NCI-H1694 treated with DMSO at 0.1 percent for 48 hours (cell line): ENCODE measurements around the gene PIAS1.
"Not testable (repeated sequence)": the region's sequence is repeated elsewhere in the genome, so short reads cannot be mapped to it uniquely, and the experiment has no call there.

Experiments used
- DNase-seq: peaks from one replicate; lab custom pipeline; 2025; lab: John Stamatoyannopoulos, UW

PIAS1 gene

DNA sequence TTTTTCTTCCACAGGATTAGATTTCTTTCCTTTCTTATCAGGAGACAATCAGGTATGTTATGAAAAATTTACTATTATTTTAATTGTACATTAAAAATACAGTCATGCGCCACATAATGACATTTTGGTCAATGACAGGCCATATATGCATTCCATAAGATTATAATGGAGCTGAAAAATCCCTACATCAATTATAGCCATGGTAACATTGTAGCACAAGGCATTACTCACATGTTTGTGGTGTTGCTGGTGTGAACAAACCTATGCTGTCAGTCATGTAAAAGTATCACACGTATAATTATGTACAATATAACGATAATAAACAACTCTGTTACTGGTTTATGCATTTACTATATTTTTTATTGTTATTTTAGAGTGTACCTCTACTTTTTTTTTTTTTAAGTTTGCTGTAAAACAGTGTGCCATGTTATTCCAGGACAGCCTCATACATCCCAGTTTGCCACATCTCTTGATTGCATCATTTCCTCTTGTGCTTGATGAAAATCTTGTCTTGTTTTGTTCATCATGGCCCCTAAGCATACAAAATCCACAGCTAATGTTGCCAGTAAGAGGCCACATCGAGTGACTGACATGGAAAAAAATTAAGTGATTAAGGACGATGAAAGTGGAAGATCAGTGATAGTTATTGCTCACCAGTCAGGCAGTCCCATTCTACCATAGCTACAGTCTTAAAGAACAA is 129.7 kb downstream of the PIAS1 start:
- DNase-seq, result no peak

GRCh38 chr15:68184616-68185480 is 130.7 kb downstream of the PIAS1 start:
- DNase-seq, result no peak

GRCh38 chr15:68186671-68187397 is 132.7 kb downstream of the PIAS1 start:
- DNase-seq, result no peak

GRCh38 chr15:68187559-68187958 is 133.4 kb downstream of the PIAS1 start:
- peak; percentile 65 for DNase-seq

DNA sequence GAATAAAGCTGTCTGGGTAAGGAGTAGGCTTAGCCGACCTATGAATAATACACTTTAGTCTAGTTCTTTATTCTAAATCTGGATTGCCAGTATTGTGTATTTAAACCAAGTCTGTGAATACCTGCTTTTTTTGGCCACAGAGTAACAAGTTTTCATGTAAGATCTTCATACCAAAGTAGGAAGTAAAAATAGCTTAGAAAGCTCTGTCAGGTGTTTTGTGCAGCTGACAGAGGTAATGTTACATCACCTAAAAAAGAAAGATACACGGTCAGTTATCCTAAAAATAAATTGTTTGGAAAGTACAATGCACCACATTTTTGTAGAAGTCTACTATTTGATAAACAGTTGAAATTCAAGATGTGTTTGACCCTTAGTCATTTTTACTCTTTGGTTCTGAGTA is 134.5 kb downstream of the PIAS1 start:
- DNase-seq, result no peak

GRCh38 chr15:68190048-68190447 is 135.9 kb downstream of the PIAS1 start:
- no peak for DNase-seq

- DNase-seq, result no peak
Measured at GRCh38 chr15:68191555-68191954, 137.4 kb downstream of the PIAS1 start.

- DNase-seq, result no peak
Measured at GRCh38 chr15:68192117-68192516, 138.0 kb downstream of the PIAS1 start.

DNA sequence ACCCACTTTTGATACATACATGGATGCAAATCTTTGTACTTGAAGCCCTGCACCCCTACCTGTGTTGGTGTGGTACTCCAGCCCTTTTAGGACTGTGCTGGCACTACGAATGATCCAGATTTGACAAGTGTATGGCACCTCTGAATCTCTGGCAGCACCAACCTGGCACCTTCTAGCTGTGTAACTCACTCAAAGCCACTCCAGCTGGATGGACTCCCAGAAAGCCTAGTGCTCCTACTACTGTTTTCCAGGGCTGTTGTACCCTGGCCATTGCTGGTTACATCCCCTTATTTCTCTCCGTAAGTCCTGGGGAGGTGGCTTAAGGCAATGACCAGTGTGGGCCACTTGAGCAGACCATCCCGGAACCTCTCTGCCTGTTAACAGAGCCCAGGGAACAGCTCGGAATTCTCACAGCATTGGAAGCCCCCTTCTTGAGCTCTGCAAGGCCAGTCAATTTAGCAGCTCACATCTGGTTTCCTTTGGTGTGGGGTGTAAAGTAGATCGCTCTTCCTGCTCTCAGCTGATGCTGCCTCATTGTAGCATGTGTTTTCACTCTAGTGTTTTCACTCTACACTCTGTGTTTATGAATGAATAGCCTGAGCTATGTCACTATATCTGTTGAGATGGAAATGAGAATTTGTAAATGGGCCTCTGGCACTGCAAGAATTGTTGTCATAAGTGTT is 138.8 kb downstream of the PIAS1 start:
- no peak for DNase-seq

DNA sequence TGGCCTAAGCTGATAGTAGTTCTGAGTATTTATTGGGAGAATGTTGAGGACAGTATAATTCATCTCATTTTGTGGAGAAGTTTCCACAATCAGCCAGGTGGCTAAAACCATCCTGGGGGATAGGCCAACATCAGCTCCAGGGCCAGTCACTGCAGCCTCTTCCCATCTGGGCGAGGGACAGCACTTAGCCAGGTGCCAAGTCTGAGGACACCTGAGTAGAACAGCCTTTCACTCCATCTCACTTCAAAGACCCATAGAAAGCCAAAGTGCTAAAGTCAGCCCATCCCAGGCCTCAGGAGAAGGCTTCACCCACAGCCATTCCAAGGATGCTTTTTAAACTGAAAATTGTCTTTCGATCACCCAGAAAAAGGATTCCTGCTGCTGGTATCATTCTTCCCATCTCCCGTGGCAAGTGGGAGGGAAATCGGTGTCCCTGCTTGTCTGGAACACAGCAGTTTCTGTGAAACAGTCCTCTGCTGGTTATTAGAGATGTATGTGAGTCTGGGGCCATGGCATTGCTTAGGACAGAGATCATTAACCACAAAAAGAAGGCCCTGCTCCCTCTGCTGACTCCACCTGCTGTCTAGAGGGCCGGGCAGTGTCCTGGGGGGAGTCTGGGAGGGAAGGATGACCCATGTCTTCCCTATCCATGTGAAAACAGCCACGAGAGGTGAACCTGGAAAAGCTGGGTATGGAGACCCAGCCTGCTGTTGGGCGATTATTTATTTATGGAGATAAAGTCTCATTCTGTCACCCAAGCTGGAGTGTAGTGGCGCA is 141.4 kb downstream of the PIAS1 start:
- DNase-seq, result no peak

- no peak for DNase-seq
Measured at GRCh38 chr15:68196445-68197169, 142.5 kb downstream of the PIAS1 start.

GRCh38 chr15:68197170-68197492 is 143.0 kb downstream of the PIAS1 start:
- DNase-seq, result no peak

GRCh38 chr15:68197661-68198437 is 143.7 kb downstream of the PIAS1 start:
- DNase-seq, result no peak

DNA sequence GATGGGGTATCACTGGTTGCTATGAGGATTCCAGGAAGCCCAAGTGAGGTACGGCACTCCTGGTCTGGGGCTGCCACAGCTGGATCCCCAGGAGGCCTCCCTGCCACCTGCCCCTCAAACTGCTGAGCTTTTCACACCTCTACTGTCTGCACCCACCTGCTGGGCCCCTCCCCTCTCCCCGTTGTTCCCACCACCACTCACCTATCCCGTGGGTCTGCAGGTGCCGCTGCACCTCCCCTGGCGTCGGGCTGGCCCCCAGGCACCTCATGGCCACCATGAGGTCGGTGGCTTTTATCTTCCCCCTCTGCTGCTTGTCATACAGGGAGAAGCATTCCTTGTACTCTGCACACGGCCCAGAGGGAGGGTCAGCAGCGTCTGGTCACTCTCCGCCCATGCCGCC is 145.2 kb downstream of the PIAS1 start:
- no peak for DNase-seq

DNA sequence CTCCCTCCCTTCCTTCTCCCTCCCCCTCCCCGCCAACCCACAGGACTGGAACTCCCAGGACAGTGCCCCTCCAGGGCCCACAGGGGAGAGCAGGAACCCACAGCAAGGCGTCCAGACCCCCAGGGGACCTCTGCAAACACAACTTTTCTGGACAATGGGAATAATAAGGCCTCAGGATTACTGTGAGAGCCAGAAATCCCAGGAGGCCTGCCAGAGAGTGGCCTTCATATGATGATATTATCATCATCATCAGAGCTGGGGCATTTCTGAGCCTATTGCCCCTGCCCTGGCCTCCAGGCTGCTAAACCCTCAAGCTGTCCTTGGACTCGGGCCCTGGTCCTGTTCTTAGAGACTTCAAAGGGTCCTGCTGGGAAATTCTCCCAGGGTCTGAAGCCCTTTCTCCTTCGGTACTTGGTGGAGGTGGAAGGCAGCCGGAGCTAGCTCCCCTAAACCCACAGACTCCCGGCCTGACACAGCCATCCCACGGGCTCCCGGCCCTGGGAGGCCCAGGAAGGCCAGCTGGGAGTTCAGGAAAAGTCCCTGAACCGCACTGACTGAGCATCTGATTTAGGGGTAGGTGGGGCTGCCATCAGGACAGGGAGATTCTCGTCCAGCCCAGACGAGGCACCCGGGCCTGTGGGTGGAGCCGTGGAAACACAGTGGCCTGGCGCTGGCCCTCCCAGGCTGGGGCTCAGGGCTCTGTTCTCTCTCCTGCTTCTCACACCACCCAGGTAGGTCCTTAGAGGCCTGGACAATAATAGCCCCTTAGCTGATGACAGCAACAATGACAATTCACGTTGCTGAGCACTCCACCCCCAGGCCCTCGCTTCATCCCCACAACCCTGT is 146.1 kb downstream of the PIAS1 start:
- DNase-seq, result no peak

DNA sequence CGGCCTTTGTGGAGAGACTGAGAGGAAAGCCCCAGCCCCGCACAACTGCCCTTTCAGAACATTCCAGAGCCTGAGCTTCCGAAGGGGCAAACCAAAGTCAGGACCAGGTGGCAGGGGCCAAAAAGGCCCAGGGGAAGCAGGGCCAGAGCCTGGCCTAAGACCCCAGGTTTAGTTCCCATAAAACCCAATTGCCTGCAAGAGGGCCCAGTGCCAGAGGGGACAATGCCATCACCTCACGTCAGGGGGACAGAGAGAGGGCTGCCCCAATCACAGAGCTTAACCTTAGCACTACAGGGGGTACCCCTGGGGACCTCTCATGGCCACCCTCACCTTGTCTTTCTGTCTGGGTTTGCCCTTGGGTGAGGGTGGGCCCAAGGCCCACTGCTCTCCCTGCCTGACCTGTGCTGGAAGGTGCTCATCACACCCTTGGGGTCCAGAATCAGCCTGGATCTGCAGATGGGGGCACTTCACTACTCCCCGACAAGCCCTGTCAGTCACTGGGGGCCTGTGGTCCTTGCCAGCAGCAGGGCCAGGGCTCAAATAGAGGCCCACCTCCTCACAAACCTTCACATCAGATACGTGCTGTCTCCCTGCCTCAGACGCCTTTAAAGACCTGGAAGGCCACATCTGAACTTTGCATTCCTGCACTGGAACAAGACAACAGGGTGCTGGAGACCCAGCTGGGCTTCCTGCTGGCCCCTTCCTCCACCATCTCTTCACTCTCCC is 147.2 kb downstream of the PIAS1 start:
- no peak for DNase-seq

DNA sequence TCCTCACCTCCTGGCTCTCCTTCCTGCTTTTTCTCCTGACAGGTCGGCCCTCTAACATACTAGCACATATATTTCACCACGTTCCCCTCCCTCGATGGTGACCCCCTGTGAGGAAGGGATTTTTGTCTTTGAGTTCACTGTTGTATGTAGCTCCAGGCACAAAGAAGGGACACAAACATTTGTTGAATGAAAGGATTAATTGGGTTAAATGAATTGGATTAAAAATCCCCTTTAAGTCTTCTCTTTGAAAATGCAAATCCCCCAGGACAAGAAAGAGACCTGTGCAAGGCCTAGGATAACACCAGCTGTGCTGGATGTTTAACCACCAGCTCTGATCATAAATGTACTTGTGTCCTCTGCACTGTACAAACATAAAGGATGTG is 147.8 kb downstream of the PIAS1 start:
- DNase-seq, result no peak

DNA sequence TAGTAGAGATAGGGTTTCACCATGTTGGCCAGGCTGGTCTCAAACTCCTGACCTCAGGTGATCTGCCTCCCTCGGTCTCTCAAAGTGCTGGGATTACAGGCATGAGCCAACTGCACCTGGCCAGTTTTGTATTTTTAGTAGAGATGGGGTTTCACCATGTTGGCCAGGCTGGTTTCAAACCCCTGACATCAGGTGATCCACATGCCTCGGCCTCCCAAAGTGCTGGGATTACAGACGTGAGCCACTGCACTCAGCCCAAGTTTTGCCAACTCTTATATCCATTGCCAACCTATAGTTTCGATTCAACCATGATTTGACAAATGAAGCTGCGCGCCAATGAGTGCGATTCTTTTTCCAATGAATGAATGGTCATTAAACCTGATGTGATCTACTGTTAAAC is 148.9 kb downstream of the PIAS1 start:
- DNase-seq, result not testable (repeated sequence)
